Fibroblast of skin of back (primary cell): ENCODE data around the gene SLC27A2.
"Not testable (repeated sequence)": the region's sequence is repeated elsewhere in the genome, so short reads cannot be mapped to it uniquely, and the experiment has no call there.

Experiments used
- DNase-seq: peaks from one replicate; pipeline ENCODE4 v3.0.0-alpha.2; 2013

The SLC27A2 gene

DNA sequence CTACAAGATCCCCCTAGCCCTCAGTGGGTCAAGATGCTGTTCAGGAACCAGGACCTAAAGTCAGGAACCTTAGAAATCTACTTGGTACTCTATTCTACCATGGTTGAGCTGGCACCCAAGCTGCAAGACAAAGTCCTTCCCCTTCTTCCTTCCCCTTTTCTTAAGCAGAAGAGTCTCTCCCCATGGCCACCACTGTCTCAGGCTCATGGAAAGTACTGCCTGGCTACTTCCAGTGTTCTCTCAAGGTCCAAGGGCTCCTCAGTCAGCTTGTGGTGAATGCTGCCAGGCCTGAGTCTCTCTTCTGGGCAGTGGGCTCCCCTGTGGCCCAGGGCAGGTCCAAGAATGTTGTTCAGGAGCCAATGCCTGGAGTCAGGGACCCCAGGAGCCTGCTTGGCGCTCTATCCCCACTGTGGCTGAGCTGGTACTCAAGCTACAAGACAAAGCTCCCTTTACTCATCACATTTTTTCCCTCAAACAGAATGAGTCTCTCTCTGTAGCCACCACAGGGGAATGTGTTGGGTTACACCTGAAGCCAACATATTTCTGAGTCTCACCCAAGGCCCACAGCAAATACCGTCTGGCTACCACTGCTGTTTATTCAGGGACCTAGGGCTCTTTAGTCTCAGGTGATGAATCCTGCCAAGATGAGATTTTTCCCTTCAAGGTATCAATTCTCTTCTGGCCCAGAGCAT is 18.1 kb upstream of the SLC27A2 start:
- no peak for DNase-seq

DNA sequence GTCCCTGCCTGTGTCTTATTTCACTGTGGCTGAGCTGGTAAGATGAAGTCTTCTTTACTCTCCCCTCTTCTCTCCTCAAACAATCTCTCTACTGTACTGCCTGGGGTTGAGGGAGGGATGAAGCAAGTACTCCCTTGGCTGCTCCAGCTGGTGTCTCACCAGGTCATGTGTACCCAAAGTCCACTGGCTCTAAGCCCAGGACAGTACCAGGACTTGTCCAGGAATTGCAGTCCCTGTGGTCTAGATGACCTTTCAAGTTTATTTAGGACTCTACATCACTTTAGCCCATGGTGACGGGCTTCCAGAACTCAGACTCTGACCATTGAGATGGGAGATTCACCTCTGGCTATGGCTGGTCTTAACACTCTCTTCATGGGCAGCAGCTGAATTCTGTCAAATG is 17.5 kb upstream of the SLC27A2 start:
- no peak for DNase-seq

DNA sequence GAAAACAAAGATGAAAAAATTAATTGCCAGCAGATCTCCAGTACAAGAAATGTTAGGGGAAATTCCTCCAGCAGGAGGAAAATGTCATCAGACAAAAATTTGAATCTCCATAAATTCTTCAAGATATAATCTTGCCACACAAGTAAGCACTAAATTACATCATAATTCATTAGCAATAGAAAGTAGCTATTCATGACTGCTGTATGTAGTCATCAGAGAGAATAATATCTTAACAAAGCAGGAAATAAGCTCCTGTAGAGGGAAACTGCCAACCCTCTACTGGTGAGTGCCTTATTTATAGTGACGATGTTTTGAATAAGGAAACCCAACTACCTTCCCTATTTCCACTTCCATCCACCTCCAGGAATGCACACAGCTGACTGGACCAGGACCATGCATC is 15.8 kb upstream of the SLC27A2 start:
- DNase-seq, result peak; percentile 67

DNA sequence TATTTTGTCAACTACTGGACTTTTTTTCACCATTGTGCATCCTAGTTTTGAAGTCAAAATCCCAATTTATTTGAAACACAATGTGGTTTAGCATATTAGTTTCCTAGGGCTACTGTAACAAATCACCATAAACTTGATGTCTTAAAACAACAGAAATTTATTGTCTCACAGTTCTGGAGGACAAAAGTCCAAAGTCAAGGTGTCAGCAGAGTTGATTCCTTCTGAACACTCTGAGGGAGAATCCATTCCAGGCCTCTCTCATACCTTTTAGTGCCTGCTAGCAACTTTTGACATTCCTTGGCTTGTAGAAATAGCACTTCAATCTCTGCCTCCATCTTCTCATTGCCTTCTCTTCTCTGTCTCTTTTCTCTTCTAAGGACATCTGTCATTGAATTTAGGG is 14.9 kb upstream of the SLC27A2 start:
- DNase-seq, result no peak

- no peak for DNase-seq
Observed at GRCh38 chr15:50168379-50168778, 13.6 kb upstream of the SLC27A2 start.

- no peak for DNase-seq
Observed at GRCh38 chr15:50168783-50169411, 13.1 kb upstream of the SLC27A2 start.

DNA sequence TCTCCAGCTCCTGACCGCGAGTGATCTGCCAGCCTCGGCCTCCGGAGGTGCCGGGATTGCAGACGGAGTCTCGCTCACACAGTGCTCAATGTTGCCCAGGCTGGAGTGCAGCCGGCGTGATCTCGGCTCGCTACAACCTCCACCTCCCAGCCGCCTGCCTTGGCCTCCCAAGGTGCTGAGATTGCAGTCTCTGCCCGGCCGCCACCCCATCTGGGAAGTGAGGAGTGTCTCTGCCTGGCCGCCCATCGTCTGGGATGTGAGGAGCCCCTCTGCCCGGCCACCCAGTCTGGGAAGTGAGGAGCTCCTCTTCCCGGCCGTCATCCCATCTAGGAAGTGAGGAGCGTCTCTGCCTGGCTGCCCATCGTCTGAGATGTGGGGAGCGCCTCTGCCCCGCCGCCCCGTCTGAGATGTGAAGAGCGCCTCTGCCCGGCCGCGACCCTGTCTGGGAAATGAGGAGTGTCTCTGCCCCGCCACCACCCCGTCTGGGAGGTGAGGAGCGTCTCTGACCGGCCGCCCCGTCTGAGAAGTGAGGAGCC is 9.6 kb upstream of the SLC27A2 start:
- DNase-seq, result not testable (repeated sequence)

- peak; percentile 18 for DNase-seq
Observed at GRCh38 chr15:50176869-50177268, 5.1 kb upstream of the SLC27A2 start.

DNA sequence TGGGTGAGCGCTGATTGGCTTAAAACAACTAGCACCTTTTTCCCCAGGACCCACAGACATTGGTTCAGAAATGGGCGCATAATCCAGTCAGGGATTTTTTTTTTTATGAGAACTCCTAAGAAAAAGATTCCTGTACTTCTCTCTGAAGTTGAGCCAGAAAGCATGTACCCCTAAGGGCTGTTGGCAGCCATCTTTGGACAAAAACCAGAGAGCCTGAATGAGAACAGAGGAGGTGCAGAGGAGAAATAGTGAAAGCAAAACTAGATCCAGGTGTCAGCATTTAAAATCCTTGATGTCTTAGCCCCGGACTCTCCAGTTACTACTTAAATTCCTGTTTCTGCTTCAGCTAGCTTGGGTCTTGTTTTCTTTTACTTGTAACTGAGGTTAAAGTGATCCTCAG is 1.9 kb upstream of the SLC27A2 start:
- DNase-seq, result no peak

GRCh38 chr15:50180582-50180981 is 1.4 kb upstream of the SLC27A2 start:
- no peak for DNase-seq

- no peak for DNase-seq
Observed at GRCh38 chr15:50181201-50181968, 611 bp upstream of the SLC27A2 start.

DNA sequence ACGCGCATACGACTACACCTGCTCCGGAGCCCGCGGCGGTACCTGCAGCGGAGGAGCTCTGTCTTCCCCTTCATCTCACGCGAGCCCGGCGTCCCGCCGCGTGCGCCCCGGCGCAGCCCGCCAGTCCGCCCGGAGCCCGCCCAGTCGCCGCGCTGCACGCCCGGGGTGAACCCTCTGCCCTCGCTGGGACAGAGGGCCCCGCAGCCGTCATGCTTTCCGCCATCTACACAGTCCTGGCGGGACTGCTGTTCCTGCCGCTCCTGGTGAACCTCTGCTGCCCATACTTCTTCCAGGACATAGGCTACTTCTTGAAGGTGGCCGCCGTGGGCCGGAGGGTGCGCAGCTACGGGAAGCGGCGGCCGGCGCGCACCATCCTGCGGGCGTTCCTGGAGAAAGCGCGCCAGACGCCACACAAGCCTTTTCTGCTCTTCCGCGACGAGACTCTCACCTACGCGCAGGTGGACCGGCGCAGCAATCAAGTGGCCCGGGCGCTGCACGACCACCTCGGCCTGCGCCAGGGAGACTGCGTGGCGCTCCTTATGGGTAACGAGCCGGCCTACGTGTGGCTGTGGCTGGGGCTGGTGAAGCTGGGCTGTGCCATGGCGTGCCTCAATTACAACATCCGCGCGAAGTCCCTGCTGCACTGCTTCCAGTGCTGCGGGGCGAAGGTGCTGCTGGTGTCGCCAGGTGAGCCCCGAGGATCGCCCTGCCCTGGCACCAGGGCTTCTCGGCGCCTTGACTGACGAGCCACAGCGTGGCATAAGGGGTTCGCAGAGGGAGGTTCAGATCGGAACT is 420 bp downstream of the SLC27A2 start:
- no peak for DNase-seq

- DNase-seq, result no peak
Observed at GRCh38 chr15:50183112-50183794, 1.3 kb downstream of the SLC27A2 start.

DNA sequence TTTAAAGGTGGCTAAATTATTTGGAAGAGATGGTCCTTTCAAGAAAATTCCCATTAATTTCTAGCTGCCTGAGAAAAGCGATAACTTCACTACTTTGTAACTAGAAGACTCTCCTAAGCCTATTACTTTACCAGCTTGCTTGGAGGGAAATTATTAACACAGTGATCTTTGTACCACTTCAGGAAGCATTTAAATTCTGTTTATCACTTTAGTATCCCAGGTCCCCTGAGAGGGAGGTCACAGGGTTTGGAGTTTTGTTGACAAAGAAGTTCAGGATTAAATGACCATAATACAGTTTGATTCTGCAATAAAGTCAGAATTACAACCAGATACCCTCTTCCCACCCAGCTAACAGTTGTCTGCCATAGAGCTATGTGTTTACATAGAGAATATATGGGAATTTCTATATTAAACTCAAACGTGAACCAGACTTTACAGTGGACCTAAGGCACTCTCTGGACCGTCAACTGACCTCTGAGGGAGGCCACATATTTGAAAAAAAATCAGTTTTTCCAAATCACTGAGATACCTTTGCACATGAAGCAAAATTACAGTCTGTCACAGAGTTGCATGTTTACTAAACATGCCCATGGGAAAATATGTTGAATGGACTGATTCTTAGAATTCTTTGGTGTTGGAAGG is 3.0 kb downstream of the SLC27A2 start:
- no peak for DNase-seq

GRCh38 chr15:50186090-50186489 is 4.1 kb downstream of the SLC27A2 start:
- no peak for DNase-seq

- no peak for DNase-seq
Observed at GRCh38 chr15:50186752-50187151, 4.8 kb downstream of the SLC27A2 start.

DNA sequence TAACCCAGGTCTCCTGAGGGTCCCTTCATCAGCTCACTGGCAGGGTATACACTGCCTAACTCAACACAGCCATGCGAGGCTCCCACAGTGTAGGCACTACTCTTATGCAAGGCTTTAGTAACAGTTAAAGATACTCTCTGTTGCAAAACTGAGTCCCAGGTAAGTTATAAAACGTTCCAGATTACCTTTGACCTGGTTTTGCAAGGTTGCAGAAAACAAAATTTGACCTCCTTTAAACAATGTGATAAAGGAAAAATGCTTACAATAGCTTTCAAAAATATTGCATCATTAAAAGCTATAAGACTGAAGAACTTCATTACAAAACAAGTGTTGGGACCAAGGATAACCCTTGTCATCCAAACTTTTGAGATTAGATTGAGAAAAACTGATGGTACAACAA is 5.5 kb downstream of the SLC27A2 start:
- DNase-seq, result no peak

- DNase-seq, result no peak
Observed at GRCh38 chr15:50187997-50188396, 6.0 kb downstream of the SLC27A2 start.

GRCh38 chr15:50188793-50189192 is 6.8 kb downstream of the SLC27A2 start:
- not testable (repeated sequence) for DNase-seq

DNA sequence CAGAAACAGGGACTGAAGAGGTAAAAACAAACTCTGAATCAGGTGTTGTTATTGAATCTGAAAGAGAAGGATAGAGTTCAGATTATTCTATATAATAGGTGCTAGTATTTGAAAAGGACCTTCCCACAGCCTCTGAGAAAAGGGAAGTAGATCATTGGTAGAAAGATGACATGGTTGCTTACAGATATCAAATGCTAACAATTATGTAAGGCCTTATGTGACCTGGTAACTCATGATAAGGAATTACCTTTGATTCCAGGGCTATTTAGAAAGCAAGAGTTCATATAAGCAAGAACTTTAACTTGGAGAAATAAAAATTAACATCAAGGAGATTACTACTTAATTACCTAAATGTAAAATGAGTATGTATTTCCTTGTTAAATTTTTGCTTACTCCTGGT is 7.6 kb downstream of the SLC27A2 start:
- no peak for DNase-seq

- DNase-seq, result no peak
Observed at GRCh38 chr15:50190166-50190570, 8.2 kb downstream of the SLC27A2 start.

- no peak for DNase-seq
Observed at GRCh38 chr15:50190723-50191122, 8.7 kb downstream of the SLC27A2 start.
